ENCODE data around the gene PRR22.
"Not testable (repeated sequence)": the region's sequence is repeated elsewhere in the genome, so short reads cannot be mapped to it uniquely, and the experiment has no call there.

PRR22 gene

DNA sequence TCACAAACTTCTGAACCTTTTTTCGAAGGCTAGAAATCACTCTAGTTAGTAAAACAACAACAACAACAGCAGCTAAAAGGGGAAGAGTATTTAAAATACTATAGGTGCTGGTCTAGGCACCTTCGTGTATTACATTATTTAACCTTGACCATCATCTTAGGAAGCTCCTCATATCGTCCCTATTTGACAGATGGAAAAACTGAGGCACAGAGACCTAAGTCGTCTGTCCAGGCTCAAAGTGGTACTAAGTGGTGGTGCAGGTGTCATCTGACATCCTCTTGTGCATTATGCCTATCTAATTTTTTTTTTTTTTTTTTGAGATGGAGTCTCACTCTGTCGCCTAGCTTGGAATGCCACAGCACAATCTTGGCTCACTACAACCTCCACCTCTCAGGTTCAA is 35.0 kb downstream of the PRR22 start:
- DNase-seq: no peak

DNA sequence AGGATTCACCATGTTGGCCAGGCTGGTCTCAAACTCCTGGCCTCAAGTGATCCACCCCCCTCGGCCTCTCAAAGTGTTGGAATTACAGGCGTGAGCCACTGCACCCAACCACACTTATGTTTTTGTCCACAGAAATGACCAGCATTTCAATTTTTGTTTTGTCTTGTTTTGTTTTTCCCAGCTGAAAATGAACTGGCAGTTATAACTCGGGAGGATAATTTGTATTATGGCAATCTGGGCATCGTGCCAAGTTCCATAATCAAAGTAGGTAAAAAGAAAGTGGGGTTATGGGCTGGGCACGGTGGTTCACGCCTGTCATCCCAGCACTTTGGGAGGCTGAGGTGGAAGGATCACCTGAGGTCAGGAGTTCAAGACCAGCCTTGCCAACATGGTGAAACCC is 35.6 kb downstream of the PRR22 start:
- DNase-seq: not testable (repeated sequence)

DNA sequence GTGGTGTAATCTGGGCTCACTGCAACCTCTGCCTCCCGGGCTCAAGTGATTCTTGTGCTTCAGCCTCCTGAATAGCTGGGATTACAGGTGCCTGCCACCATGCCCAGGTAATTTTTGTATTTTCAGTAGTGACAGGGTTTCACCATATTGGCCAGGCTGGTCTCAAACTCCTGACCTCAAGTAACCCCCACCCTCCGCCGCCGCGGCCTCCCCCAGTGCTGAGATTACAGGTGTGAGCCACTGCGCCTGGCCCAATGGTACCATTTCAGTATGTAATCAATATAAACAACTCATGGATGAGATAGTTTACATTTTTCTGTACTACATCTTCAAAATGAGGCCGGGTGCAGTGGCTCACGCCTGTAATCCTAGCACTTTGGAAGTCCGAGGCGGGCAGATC is 39.5 kb downstream of the PRR22 start:
- DNase-seq: not testable (repeated sequence)

DNA sequence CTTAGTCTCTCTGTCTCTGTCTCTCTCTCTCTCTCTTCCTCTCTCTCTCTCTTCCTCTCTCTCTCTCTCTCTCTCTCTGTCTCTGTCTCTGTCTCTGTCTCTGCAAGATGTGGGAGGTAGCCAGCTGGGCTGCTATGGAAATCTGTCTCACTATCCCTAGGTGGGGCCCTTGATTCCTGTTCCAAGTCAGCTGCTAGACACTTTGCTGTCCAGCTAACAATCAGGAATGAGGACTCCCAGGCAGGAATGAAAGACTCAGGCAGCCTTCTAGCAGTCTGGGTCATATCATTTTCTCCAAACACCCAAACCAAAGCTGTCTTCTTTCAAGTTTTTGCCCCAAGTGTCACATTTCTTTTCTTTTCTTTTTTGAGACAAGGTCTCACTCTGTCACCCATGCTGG is 40.9 kb downstream of the PRR22 start:
- no peak for DNase-seq

DNA sequence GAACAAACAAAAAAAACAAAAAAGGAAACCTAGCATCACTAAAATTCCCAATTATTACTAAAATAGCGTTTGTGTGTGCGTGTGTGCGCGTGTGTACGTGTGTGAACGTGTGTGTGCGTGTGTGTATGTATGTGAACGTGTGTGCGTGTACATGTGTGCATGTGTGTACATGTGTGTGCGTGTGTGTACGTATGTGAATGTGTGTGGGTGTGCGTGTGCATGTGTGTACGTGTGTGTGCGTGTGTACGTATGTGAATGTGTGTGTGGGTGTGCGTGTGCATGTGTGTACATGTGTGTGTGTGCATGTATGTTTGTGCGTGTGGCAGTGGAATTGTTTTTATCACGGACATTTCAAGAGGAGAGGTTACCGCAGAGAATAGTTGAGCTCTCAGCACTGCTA is 42.5 kb downstream of the PRR22 start:
- DNase-seq: no peak

DNA sequence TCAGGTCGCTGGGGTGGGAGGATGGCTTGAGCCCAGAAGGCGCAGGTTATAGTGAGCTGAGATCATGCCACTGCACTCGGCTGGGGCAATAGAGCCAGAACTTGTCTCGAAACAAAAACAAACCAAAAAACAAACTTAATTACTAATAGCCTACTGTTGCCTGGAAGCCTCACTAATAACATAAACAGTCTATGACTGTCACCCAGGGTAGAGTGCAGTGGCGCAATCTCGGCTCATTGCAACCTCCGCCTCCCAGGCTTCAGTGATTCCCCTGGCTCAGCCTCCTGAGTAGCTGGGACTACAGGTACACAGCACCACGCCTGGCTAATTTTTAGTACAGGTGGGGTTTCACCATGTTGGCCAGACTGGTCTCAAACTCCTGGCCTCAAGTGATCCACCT is 46.1 kb downstream of the PRR22 start:
- no peak for DNase-seq

DNA sequence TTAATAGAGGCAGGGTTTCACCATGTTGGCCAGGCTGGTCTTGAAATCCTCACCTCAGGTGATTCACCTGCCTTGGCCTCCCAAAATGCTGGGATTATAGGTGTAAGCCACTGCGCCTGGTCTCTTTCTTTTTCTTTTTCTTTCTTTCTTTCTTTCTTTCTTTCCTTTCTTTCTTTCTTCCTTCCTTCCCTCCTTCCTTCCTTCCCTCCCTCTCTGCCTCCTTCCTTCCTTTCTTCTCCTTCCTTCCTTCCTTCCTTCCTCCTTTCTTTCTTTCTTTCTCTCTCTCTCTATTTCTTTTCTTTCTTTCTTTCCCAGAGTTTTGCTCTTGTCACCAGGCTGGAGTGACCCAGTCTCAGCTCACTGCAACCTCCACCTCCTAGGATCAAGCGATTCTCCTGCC is 51.4 kb downstream of the PRR22 start:
- DNase-seq: not testable (repeated sequence)

Measured in hippocampal formation (tissue), 2 donors.